ENCODE data around the gene ADTRP. TPM values are rescaled to one million over a fixed set of nuclear protein-coding genes. Genes with fewer than 3 reads are reported as not detected.

The ADTRP gene
- total RNA-seq, 3 donors from 2014 or later, result 0.48 to 2.9 (median 2.6) TPM

GRCh38 chr6:11718031-11718430, 60.6 kb downstream of the ADTRP start:
- no peak overlapping the region for H3K4me3 ChIP-seq
- no peak overlapping the region for H3K27ac ChIP-seq
- DNase-seq (ENCODE audit: low spot score in 2 of 2), result no peak
- H3K9me3 ChIP-seq, result no peaks in the 10 kb centered on the region
- intact Hi-C loops (cut with DNase I; ENCODE audit: low total_unique reads), result no loop called here
- TF ChIP-seq CTCF (IDR thresholded peaks at IDR 0.05), result no peak
- no peak for TF ChIP-seq POLR2A (IDR thresholded peaks at IDR 0.05)
- TF ChIP-seq POLR2AphosphoS5 (IDR thresholded peaks at IDR 0.05), result no peak
- no peaks in the 10 kb centered on the region for H3K4me1 ChIP-seq
- H3K27me3 ChIP-seq, result no peaks in the 10 kb centered on the region
- no peaks in the 10 kb centered on the region for H3K36me3 ChIP-seq

GRCh38 chr6:11714798-11715285, 63.8 kb downstream of the ADTRP start:
- H3K36me3 ChIP-seq, result no peaks in the 10 kb centered on the region
- H3K9me3 ChIP-seq, result no peaks in the 10 kb centered on the region
- intact Hi-C loops (cut with DNase I; ENCODE audit: low total_unique reads), result no loop called here
- no peaks in the 10 kb centered on the region for H3K4me1 ChIP-seq
- H3K27ac ChIP-seq, result no peak overlapping the region
- no peak for DNase-seq (ENCODE audit: low spot score in 2 of 2)
- no peak overlapping the region for H3K4me3 ChIP-seq
- no peaks in the 10 kb centered on the region for H3K27me3 ChIP-seq
- TF ChIP-seq POLR2A (IDR thresholded peaks at IDR 0.05), result no peak

- intact Hi-C loops (cut with DNase I; ENCODE audit: low total_unique reads), result no loop called here
- no peaks in the 10 kb centered on the region for H3K27me3 ChIP-seq
- no peaks in the 10 kb centered on the region for H3K36me3 ChIP-seq
- no peak overlapping the region for H3K4me3 ChIP-seq
- H3K27ac ChIP-seq, result no peak overlapping the region
- TF ChIP-seq CTCF (IDR thresholded peaks at IDR 0.05) (no peak), POLR2A (IDR thresholded peaks at IDR 0.05) (no peak), POLR2AphosphoS5 (IDR thresholded peaks at IDR 0.05) (no peak)
- H3K9me3 ChIP-seq, result no peaks in the 10 kb centered on the region
- no peaks in the 10 kb centered on the region for H3K4me1 ChIP-seq
- DNase-seq (ENCODE audit: low spot score in 2 of 2), result no peak
Measured at GRCh38 chr6:11714116-11714797, 64.3 kb downstream of the ADTRP start.

GRCh38 chr6:11712760-11713159, 65.8 kb downstream of the ADTRP start:
- H3K27me3 ChIP-seq, result no peaks in the 10 kb centered on the region
- H3K4me1 ChIP-seq, result no peaks in the 10 kb centered on the region
- H3K36me3 ChIP-seq, result no peaks in the 10 kb centered on the region
- intact Hi-C loops (cut with DNase I; ENCODE audit: low total_unique reads), result no loop called here
- H3K4me3 ChIP-seq, result no peak overlapping the region
- no peak for DNase-seq (ENCODE audit: low spot score in 2 of 2)
- TF ChIP-seq CTCF (IDR thresholded peaks at IDR 0.05) (no peak), POLR2AphosphoS5 (IDR thresholded peaks at IDR 0.05) (peak in 2 of 3 donors; percentile 37 to 43), POLR2A (IDR thresholded peaks at IDR 0.05) (no peak)
- H3K27ac ChIP-seq, result peak overlapping the region in 1 of 2 donors; percentile 35
- no peaks in the 10 kb centered on the region for H3K9me3 ChIP-seq

- Histone ChIP-seq H3K27me3 (no peaks in the 10 kb centered on the region), H3K36me3 (no peaks in the 10 kb centered on the region), H3K4me3 (no peak overlapping the region), H3K27ac (peak overlapping the region in 1 of 2 donors; percentile 10), H3K4me1 (no peaks in the 10 kb centered on the region), H3K9me3 (no peaks in the 10 kb centered on the region)
- no peak for TF ChIP-seq POLR2AphosphoS5 (IDR thresholded peaks at IDR 0.05)
- no peak for TF ChIP-seq POLR2A (IDR thresholded peaks at IDR 0.05)
- TF ChIP-seq CTCF (IDR thresholded peaks at IDR 0.05), result no peak
- intact Hi-C loops (cut with DNase I; ENCODE audit: low total_unique reads), result no loop called here
- DNase-seq (ENCODE audit: low spot score in 2 of 2), result no peak
Measured at GRCh38 chr6:11711984-11712711, 66.5 kb downstream of the ADTRP start.
